SKM-1 treated with dmso at 0.1 percent for 144 hours (cell line): ENCODE results near the gene FHIT.
A peak's percentile ranks its signal among the peaks of the same experiment; 100 is the strongest.

Experiments
- DNase-seq: peaks from one replicate; lab custom pipeline; 2025; ENCODE audit not compliant: unreplicated experiment; lab: John Stamatoyannopoulos, UW

FHIT gene

GRCh38 chr3:59873576-59874230 lies 1377.5 kb downstream of the FHIT start:
- no peak for DNase-seq

- no peak for DNase-seq
Measured at GRCh38 chr3:59872128-59872527, 1379.1 kb downstream of the FHIT start.

- no peak for DNase-seq
Measured at GRCh38 chr3:59867185-59868002, 1383.9 kb downstream of the FHIT start.

GRCh38 chr3:59866076-59866475 lies 1385.2 kb downstream of the FHIT start:
- DNase-seq: no peak

GRCh38 chr3:59865351-59865750 lies 1385.9 kb downstream of the FHIT start:
- DNase-seq: no peak

GRCh38 chr3:59862686-59863085 lies 1388.6 kb downstream of the FHIT start:
- DNase-seq: no peak

GRCh38 chr3:59857589-59858346 lies 1393.5 kb downstream of the FHIT start:
- DNase-seq: peak; percentile 79

- DNase-seq: no peak
Measured at GRCh38 chr3:59856934-59857460, 1394.3 kb downstream of the FHIT start.

GRCh38 chr3:59854061-59854709 lies 1397.1 kb downstream of the FHIT start:
- no peak for DNase-seq

- DNase-seq: no peak
Measured at GRCh38 chr3:59850417-59850816, 1400.8 kb downstream of the FHIT start.

GRCh38 chr3:59845386-59845785 lies 1405.9 kb downstream of the FHIT start:
- no peak for DNase-seq

GRCh38 chr3:59843821-59844220 lies 1407.4 kb downstream of the FHIT start:
- no peak for DNase-seq

GRCh38 chr3:59839810-59840515 lies 1411.3 kb downstream of the FHIT start:
- DNase-seq: no peak

- DNase-seq: no peak
Measured at GRCh38 chr3:59839283-59839682, 1412.0 kb downstream of the FHIT start.

GRCh38 chr3:59836531-59836930 lies 1414.7 kb downstream of the FHIT start:
- no peak for DNase-seq

GRCh38 chr3:59832702-59833101 lies 1418.5 kb downstream of the FHIT start:
- DNase-seq: no peak

GRCh38 chr3:59832241-59832640 lies 1419.0 kb downstream of the FHIT start:
- DNase-seq: no peak

GRCh38 chr3:59831394-59831793 lies 1419.9 kb downstream of the FHIT start:
- no peak for DNase-seq

- no peak for DNase-seq
Measured at GRCh38 chr3:59829527-59829926, 1421.7 kb downstream of the FHIT start.

- no peak for DNase-seq
Measured at GRCh38 chr3:59824876-59825275, 1426.4 kb downstream of the FHIT start.
